ENCODE results near the gene TREX2.

DNA sequence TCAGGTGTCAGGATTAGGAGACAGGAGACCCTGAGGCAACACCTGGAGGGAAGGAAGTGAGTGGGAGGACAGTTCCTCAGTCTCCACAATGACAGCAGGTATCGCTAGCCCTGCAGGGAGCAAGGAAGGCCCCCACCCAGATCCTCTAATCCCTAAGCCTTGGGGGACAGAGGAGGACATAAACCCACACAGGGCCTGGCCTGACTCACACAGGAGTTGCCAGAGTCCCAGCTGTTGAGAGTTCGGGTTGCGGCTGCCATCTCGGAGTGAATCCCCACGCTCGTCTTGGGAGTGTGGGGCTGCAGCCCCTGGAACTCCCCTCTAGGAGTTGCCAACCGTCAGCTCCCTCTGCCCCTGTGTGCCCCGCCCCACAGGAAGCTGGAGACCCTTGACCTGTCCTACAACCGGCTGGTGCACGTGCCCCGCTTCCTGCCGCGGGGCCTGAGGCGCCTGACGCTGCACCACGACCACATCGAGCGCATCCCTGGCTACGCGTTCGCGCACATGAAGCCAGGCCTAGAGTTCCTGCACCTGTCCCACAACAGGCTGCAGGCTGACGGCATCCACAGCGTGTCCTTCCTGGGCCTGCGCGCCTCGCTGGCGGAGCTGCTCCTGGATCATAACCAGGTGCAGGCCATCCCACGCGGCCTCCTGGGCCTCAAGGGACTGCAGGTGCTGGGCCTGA is 39.7 kb upstream of the TREX2 start:
- TF ChIP-seq, protein P1, sequence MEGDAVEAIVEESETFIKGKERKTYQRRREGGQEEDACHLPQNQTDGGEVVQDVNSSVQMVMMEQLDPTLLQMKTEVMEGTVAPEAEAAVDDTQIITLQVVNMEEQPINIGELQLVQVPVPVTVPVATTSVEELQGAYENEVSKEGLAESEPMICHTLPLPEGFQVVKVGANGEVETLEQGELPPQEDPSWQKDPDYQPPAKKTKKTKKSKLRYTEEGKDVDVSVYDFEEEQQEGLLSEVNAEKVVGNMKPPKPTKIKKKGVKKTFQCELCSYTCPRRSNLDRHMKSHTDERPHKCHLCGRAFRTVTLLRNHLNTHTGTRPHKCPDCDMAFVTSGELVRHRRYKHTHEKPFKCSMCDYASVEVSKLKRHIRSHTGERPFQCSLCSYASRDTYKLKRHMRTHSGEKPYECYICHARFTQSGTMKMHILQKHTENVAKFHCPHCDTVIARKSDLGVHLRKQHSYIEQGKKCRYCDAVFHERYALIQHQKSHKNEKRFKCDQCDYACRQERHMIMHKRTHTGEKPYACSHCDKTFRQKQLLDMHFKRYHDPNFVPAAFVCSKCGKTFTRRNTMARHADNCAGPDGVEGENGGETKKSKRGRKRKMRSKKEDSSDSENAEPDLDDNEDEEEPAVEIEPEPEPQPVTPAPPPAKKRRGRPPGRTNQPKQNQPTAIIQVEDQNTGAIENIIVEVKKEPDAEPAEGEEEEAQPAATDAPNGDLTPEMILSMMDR (IDR thresholded peaks at IDR 0.05; ENCODE audit: low read depth, low read length): no peak
- no peak for TF ChIP-seq POLR2A (IDR thresholded peaks at IDR 0.05; ENCODE audit: extremely low read depth, insufficient read length)
